ENCODE results near the gene SEMA3A.

Gene SEMA3A

GRCh38 chr7:83921941-83922607 lies 272.5 kb downstream of the SEMA3A start:
- DNase-seq (ENCODE audit: low spot score): no peak

GRCh38 chr7:83921271-83921940 lies 273.2 kb downstream of the SEMA3A start:
- DNase-seq (ENCODE audit: low spot score): no peak

- DNase-seq (ENCODE audit: low spot score): no peak
These were observed 276.4 kb downstream of the SEMA3A start for GRCh38 chr7:83918142-83918541.

- DNase-seq (ENCODE audit: low spot score): no peak
These were observed 281.4 kb downstream of the SEMA3A start for GRCh38 chr7:83913174-83913573.

- no peak for DNase-seq (ENCODE audit: low spot score)
These were observed 286.1 kb downstream of the SEMA3A start for GRCh38 chr7:83908526-83908925.

Measured in left forelimb (tissue), 1 donor.